NCI-H510A treated with DMSO at 0.1 percent for 48 hours (cell line): ENCODE results near the gene NUP210L.
"Not testable (repeated sequence)": the region's sequence is repeated elsewhere in the genome, so short reads cannot be mapped to it uniquely, and the experiment has no call there.

Experiments
- DNase-seq: peaks from one replicate; lab custom pipeline; 2025; lab: John Stamatoyannopoulos, UW

Gene NUP210L

DNA sequence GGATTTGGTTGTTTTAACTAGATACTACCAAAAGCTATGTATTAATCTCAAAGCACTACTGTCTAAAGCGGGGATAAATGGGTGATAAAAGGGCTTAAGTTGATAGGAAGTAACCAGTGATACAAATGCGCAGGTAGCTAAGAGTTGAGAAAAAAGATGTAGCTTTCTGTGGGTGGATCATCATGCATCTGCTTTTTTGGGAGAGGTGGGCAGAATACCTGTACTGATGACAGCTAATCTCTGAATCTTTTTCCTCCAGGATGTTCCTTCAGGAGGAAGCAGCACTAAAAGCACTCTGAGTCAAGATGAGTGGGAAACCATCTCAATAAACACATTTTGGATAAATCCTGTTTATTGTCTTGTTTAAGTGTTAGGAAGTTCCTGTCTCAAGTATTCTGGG is 163.1 kb downstream of the NUP210L start:
- no peak for DNase-seq

GRCh38 chr1:153991151-153991630 is 163.7 kb downstream of the NUP210L start:
- no peak for DNase-seq

GRCh38 chr1:153990468-153991150 is 164.3 kb downstream of the NUP210L start, which contains the start of gene RPS27:
Gene RPS27 (plus strand): TSS chr1:153990762. CDS start chr1:153990797, 35 bp downstream.
- DNase-seq = peak; percentile 99

- no peak for DNase-seq
Observed at GRCh38 chr1:153987621-153988020, 167.3 kb downstream of the NUP210L start.

GRCh38 chr1:153985941-153986761 is 168.7 kb downstream of the NUP210L start, which contains the start of gene RAB13:
Gene RAB13 (minus strand): TSS chr1:153986339. CDS start chr1:153986236, 103 bp downstream.
- peak; percentile 87 for DNase-seq

- DNase-seq = no peak
Observed at GRCh38 chr1:153985341-153985912, 169.4 kb downstream of the NUP210L start.

DNA sequence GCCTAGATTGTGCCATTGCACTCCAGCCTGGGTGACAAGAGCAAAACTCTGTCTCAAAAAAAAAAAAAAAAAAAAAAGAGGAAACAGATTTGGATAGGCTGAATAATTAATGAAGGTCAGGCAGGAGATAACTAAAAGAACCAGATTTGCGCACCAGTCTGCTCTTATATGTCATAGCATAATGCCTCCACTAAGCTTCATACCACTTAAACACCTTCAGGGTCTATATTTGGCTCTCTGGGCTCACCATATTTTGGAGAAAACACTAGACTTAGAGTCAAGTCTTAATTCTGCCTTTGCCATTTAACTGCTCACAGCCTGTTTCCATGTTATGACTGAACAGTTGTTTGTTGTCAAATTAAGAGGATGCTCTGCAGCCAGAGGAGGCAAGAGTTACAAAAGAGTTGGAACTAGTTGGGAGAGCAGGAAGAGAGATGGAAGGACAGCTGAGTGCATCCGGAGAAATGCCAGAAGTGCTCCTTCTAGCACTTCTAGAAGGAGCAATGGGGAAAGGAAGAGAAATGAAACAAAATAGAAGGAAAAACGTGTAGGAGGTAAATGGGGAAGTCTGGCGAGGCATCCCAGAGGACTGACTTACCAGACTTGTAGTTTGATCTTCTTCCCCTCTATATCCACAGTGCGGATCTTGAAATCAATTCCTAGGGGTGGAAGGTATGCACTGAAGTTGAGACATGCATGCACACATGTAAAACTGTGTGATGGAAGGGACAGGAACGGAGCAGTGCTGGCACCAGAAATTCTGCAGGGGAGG is 170.6 kb downstream of the NUP210L start:
- DNase-seq = no peak

DNA sequence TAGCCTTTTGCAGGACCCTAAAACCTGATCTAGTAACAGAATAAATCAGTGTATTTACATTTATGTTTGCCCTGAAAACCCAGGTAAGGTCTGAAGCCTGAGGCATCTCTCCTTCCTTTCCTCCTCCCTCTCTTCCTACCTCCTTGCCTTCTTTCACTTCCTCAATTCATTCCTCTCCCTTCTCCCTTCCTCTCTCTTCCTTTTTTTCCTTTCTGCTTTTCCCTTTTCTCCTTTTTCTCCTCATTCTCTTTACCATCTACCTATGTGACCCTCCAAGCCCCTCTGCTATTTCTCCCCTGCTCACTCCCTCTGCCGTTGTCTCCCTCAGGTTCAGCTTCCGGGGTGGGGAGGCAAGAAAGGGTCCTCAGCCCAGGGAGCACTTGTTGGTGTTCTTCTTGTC is 173.1 kb downstream of the NUP210L start:
- DNase-seq = not testable (repeated sequence)

DNA sequence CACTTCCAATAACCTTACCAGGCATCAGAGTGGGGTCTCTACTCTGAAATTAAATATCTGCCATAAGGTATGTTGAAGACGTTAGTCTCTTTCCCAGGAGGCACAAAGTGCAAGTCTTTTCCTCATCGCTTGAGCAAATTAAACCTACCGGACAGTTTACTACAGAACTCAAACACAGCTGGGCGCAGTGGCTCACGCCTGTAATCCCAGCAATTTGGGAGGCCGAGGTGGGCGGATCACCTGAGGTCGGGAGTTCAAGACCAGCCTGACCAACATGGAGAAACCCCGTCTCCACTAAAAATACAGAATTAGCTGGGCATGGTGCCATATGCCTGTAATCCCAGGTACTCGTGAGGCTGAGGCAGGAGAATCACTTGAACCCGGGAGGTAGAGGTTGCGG is 175.8 kb downstream of the NUP210L start:
- DNase-seq = not testable (repeated sequence)

DNA sequence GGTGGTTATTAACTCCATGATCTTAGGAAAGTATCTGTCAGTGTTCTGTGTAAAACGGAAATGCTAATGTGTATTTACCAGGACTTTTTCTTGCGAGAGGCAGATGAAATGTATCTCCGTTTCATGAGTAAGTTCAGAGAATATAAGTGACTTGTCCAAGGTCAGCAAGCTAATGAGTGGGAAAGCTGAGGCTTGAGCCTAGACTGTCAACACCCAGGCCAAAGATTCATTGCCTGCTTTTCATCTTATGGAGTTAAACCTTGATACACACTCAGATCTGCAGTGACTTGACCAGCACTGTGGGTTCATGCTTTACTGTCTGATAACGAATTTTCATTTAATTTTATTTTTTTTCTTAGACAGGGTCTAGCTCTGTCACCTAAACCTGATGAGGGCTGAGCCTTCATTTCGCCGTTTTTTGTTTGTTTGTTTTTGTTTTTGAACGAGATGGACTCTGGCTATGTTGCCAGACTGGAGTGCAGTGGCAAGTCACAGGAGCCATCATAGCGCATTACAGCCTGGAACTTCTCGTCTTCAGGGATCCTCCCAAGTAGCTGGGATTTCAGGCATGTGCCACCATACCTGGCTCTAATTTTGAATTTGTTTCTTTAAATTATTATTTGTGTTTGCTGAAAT is 176.5 kb downstream of the NUP210L start:
- DNase-seq = no peak

- DNase-seq = peak; percentile 77
Observed at GRCh38 chr1:153977250-153978240, 177.3 kb downstream of the NUP210L start, which contains the start of gene JTB. Gene JTB (minus strand): TSS chr1:153977674. CDS start chr1:153977252, 422 bp downstream.

GRCh38 chr1:153976819-153977249 is 178.0 kb downstream of the NUP210L start:
- DNase-seq = no peak

DNA sequence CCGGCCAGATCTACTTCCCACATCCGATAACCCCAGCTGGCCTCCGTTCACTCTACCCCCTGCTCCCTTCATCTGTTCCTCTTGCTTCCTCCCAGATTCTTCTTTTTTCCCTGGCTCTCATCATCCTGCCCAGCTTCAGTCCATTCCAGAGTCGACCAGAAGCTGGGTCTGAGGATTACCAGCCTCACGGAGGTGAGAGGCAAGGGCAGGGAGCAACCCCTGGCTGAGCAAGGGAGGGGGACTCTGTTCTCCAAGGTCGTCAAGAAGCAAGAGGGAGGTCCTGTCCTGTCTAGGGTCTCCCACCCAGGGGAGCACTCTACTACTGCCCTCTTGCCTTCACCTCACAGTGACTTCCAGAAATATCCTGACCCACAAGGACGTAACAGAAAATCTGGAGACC is 181.3 kb downstream of the NUP210L start:
- no peak for DNase-seq

DNA sequence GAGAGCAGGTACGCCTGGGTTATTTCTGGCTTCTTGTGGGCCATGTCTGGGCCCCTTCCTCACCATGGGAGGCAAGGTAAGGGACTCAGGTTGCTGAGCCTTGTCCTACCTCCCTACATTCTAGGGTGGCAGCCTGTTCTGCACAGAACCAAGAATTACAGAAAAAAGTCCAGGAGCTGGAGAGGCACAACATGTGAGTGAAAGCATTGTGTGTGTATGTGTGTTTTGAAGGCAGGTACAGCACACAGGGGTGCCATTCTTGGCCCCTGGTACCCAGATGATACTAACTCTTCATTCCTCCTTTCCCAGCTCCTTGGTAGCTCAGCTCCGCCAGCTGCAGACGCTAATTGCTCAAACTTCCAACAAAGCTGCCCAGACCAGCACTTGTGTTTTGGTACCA is 181.8 kb downstream of the NUP210L start:
- DNase-seq = no peak

GRCh38 chr1:153970346-153970745 is 184.5 kb downstream of the NUP210L start:
- no peak for DNase-seq

DNA sequence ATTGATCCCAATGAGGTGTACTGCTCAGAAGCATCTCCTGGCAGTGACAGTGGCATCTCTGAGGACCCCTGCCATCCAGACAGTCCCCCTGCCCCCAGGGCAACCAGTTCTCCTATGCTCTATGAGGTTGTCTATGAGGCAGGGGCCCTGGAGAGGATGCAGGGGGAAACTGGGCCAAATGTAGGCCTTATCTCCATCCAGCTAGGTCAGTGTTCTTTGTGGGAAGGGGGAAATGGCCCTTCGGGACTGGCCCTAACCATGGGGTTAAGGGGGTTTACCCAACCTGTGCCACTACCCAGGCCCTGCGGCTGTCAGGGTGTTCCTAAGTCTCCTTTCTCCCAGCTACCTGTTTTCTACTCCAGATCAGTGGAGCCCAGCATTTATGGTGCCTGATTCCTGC is 185.9 kb downstream of the NUP210L start:
- DNase-seq = no peak

DNA sequence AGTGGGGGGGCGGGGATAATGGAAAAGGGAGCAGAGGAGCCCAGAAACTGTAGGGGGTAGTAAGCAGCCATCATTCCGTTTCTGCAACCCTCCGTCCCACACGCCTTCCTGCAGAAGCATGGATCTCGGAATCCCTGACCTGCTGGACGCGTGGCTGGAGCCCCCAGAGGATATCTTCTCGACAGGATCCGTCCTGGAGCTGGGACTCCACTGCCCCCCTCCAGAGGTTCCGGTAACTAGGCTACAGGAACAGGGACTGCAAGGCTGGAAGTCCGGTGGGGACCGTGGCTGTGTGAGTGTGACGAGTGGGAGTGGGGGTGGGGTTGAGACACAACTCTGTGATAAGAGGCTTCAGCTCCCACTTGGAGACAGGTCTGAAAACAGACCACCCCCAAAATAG is 186.5 kb downstream of the NUP210L start:
- no peak for DNase-seq

GRCh38 chr1:153968000-153968363 is 186.9 kb downstream of the NUP210L start:
- peak; percentile 82 for DNase-seq

- DNase-seq = peak; percentile 97
Observed at GRCh38 chr1:153967107-153967999, 187.5 kb downstream of the NUP210L start, which contains the start of gene CREB3L4. Gene CREB3L4 (plus strand): TSS chr1:153967902. CDS start chr1:153968526, 624 bp downstream.
